GM12878 (cell line): ENCODE data around the gene PCSK1N. TPM values are rescaled to one million over a fixed set of nuclear protein-coding genes. Genes with fewer than 3 reads are reported as not detected.

Source experiments
- ATAC-seq: fragments of 200-7000 bp; cut with Tn5 transposase; 3 replicates; pipeline ENCODE4 v1.9.1; 2020; ENCODE audit warnings: mild to moderate bottlenecking, moderate library complexity
- BruUV-seq: library from RNA; stranded (reverse); fragments of 400-500 nt; replicated peaks from 2 replicates; lab custom pipeline; 2021; lab: Mats Ljungman, UMichigan
- CTCF ChIA-PET: fragments of 300-600 bp; sonication (Branson Sonifier 250); formaldehyde crosslinking; extraction: SDS; loops from one replicate; lab custom pipeline; 2021; ENCODE audit warnings: inconsistent platforms; lab: Yijun Ruan, JAX
- POLR2A ChIA-PET: fragments of 350-600 bp; formaldehyde crosslinking; extraction: SDS; loops from one replicate; lab custom pipeline; 2021; ENCODE audit warnings: inconsistent platforms; lab: Charles Lee
- RAD21 ChIA-PET: fragments of 300-600 bp; sonication (Branson Sonifier 250); formaldehyde crosslinking; loops from one replicate; lab custom pipeline; 2023; ENCODE audit warnings: antibody characterized with exemption; ENCODE audit not compliant: unreplicated experiment; lab: Charles Lee
- SMC1A ChIA-PET: fragments of 300-600 bp; sonication (Branson Sonifier 250); formaldehyde crosslinking; loops from one replicate; lab custom pipeline; 2023; ENCODE audit not compliant: unreplicated experiment, uncharacterized antibody; lab: Charles Lee
- DNase-seq: peaks from one replicate; pipeline ENCODE4 v3.0.0-alpha.2; 2011; ENCODE audit warnings: low read depth, low spot score
- FAIRE-seq: peaks from 3 replicates; lab custom pipeline; 2011; peaks lifted over from hg19 to GRCh38; lab: Jason Lieb, UNC
- H2AFZ ChIP-seq: 2 replicates; pipeline ENCODE4 v1.6.0; 2011; ENCODE audit warnings: low read depth, low read length, control low read depth; ENCODE audit not compliant: control insufficient read depth
- H3K27ac ChIP-seq: 2 replicates; pipeline ENCODE4 v1.5.1; 2011; ENCODE audit warnings: control low read depth; ENCODE audit not compliant: control insufficient read depth, insufficient read depth
- H3K27me3 ChIP-seq, 2 experiments: replicated peaks in 1 of 2; 2 replicates each; pipeline versions ENCODE4 v1.6.0 to v1.6.1; 2011; ENCODE audit warnings: low read length in 1 of 2; ENCODE audit not compliant: control insufficient read depth in 2 of 2, insufficient read depth in 2 of 2
- H3K36me3 ChIP-seq, 2 experiments: 2 replicates each; pipeline ENCODE4 v1.5.1; 2011; ENCODE audit warnings: low read length in 1 of 2; ENCODE audit not compliant: control insufficient read depth in 2 of 2, insufficient read depth in 2 of 2
- H3K4me1 ChIP-seq: 2 replicates; pipeline ENCODE4 v1.6.1; 2011; ENCODE audit warnings: mild to moderate bottlenecking, low read length, moderate library complexity, mixed read lengths; ENCODE audit not compliant: control insufficient read depth, insufficient read depth
- H3K4me2 ChIP-seq: 2 replicates; pipeline ENCODE4 v1.6.0; 2011; ENCODE audit warnings: control low read depth; ENCODE audit not compliant: control insufficient read depth, insufficient read depth
- H3K4me3 ChIP-seq: fragments of 200-600 bp; sonication (generic); 2 replicates; pipeline ENCODE4 v1.5.1; 2016
- H3K79me2 ChIP-seq: 2 replicates; pipeline ENCODE4 v1.6.0; 2011; ENCODE audit warnings: low read length; ENCODE audit not compliant: control insufficient read depth, insufficient read depth
- H3K9ac ChIP-seq: 2 replicates; pipeline ENCODE4 v1.8.0; 2011; ENCODE audit warnings: low read length, control low read depth, mixed read lengths; ENCODE audit not compliant: control insufficient read depth, insufficient read depth
- H3K9me3 ChIP-seq: replicated peaks from 3 replicates; pipeline ENCODE4 v1.5.1; 2011; ENCODE audit warnings: mild to moderate bottlenecking, low read length; ENCODE audit not compliant: control insufficient read depth, insufficient read depth
- H4K20me1 ChIP-seq: 2 replicates; pipeline ENCODE4 v1.6.0; 2011; ENCODE audit not compliant: control insufficient read depth, insufficient read depth
- BCL11A ChIP-seq: IDR thresholded peaks from 2 replicates; pipeline ENCODE4 v1.6.1; 2011; ENCODE audit warnings: low read depth, low read length
- BHLHE40 ChIP-seq, 2 experiments: fragments of 450-650 bp in 1 of 2; IDR thresholded peaks; 2 replicates each; pipeline ENCODE4 v1.6.1; 2011 to 2017; ENCODE audit warnings: low read depth in 2 of 2, borderline replicate concordance in 1 of 2, improper control_type of control experiment in 1 of 2, low read length in 1 of 2, mild to moderate bottlenecking in 1 of 2
- KLF5 ChIP-seq: fragments of 450-650 bp; IDR thresholded peaks from 2 replicates; pipeline ENCODE4 v1.6.1; 2014; ENCODE audit warnings: mild to moderate bottlenecking; ENCODE audit not compliant: partially characterized antibody
- MXI1 ChIP-seq: fragments of 150-350 bp; IDR thresholded peaks from 2 replicates; pipeline ENCODE4 v1.6.1; 2011; ENCODE audit warnings: low read depth, mild to moderate bottlenecking, inconsistent platforms, low read length, improper control_type of control experiment
- RAD21 ChIP-seq: IDR thresholded peaks from 2 replicates; pipeline ENCODE4 v1.6.1; 2011; ENCODE audit warnings: mild to moderate bottlenecking, low read depth, low read length, moderate library complexity; ENCODE audit not compliant: insufficient read depth
- TBL1XR1 ChIP-seq: IDR thresholded peaks from 2 replicates; pipeline ENCODE4 v1.6.1; 2012; ENCODE audit warnings: low read depth, low read length, improper control_type of control experiment
- ZNF24 ChIP-seq: fragments of 450-650 bp; IDR thresholded peaks from 2 replicates; pipeline ENCODE4 v1.6.1; 2017; ENCODE audit warnings: antibody characterized with exemption, mild to moderate bottlenecking
- WGBS: methylation state at CpG from one replicate; pipeline ENCODE4 v1.1.6; 2016; ENCODE audit warnings: low lambda C conversion rate; ENCODE audit not compliant: insufficient replicate concordance, insufficient coverage; ENCODE audit errors: missing lambda C conversion rate; 5-methylcytosine and 5-hydroxymethylcytosine counted together
- in situ Hi-C: fragments of 300-500 bp; cut with MboI; formaldehyde crosslinking; loops from 9 replicates; pipeline ENCODE4 v1.14.3; 2018; ENCODE audit warnings: mixed read lengths
- intact Hi-C: fragments of 100-400 bp; cut with micrococcal nuclease; formaldehyde crosslinking; loops from one replicate; pipeline ENCODE4 v1.14.2; 2022; ENCODE audit not compliant: unreplicated experiment
- polyA plus RNA-seq, 11 experiments: library from polyadenylated mRNA; depleted of rRNA in 4 of 11; unstranded in 6 of 11; stranded (reverse) in 5 of 11; fragments of >200 nt; fragmentation: Nextera tagmentation in 4 of 11; fragmentation: Illumina TruSeq in 1 of 11; extraction: Ambion mirVana in 4 of 11; extraction: Trizol in 1 of 11; gene quantifications; 1 replicate in 1 of 11; 2 replicates in 10 of 11; pipeline versions ENCODE4 v1.2.1 to v1.2.3, GENCODE V29; 2011 to 2016; ENCODE audit warnings: inconsistent platforms in 2 of 11, missing spikeins in 2 of 11, low read depth in 1 of 11
- total RNA-seq, 4 experiments: library from RNA; depleted of rRNA in 3 of 4; stranded (reverse); fragments of >200 nt in 3 of 4; fragmentation: Illumina TruSeq in 1 of 4; extraction: Trizol in 1 of 4; gene quantifications; 2 replicates each; pipeline versions ENCODE4 v1.2.1 to v1.2.3, GENCODE V29; 2013 to 2021
- TF ChIP-seq, protein P1 (sequence below): fragments of 450-650 bp; IDR thresholded peaks from 2 replicates; pipeline ENCODE4 v1.6.1; 2017; ENCODE audit warnings: mild to moderate bottlenecking, low read depth, inconsistent platforms; ENCODE audit not compliant: poor library complexity, severe bottlenecking
- TF ChIP-seq, protein P2 (sequence below): fragments of 450-650 bp; IDR thresholded peaks from 2 replicates; pipeline ENCODE4 v1.6.1; 2014; ENCODE audit warnings: mild to moderate bottlenecking

The PCSK1N gene
- total and polyA plus RNA-seq, 10 of the 15 experiments (the other 5 are each of a cell fraction or from before 2014, with no cell fraction given) = 0.19 TPM; not detected in 9

DNA sequence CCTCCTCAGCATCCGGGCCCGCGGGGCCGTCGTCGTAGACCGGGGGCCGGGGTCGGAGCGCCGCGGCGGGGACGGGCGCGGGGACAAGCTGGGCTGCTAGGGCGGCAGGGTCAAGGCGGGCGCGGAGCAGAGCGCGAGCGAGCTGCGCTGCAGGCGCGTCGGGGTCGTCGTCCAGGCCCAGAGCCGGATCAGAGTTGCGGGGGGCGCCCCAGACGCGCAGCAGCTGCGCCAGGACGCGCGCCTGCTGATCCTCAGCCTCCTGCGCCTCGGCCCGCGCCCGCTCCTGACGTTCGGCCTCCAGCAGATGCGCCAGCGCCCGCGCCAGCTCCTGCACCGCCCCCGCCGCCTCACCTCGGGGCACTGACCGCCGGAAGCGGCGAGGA, 3.5 kb downstream of the PCSK1N start (continued):
- TF ChIP-seq, protein P1, sequence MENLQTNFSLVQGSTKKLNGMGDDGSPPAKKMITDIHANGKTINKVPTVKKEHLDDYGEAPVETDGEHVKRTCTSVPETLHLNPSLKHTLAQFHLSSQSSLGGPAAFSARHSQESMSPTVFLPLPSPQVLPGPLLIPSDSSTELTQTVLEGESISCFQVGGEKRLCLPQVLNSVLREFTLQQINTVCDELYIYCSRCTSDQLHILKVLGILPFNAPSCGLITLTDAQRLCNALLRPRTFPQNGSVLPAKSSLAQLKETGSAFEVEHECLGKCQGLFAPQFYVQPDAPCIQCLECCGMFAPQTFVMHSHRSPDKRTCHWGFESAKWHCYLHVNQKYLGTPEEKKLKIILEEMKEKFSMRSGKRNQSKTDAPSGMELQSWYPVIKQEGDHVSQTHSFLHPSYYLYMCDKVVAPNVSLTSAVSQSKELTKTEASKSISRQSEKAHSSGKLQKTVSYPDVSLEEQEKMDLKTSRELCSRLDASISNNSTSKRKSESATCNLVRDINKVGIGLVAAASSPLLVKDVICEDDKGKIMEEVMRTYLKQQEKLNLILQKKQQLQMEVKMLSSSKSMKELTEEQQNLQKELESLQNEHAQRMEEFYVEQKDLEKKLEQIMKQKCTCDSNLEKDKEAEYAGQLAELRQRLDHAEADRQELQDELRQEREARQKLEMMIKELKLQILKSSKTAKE = no peak

DNA sequence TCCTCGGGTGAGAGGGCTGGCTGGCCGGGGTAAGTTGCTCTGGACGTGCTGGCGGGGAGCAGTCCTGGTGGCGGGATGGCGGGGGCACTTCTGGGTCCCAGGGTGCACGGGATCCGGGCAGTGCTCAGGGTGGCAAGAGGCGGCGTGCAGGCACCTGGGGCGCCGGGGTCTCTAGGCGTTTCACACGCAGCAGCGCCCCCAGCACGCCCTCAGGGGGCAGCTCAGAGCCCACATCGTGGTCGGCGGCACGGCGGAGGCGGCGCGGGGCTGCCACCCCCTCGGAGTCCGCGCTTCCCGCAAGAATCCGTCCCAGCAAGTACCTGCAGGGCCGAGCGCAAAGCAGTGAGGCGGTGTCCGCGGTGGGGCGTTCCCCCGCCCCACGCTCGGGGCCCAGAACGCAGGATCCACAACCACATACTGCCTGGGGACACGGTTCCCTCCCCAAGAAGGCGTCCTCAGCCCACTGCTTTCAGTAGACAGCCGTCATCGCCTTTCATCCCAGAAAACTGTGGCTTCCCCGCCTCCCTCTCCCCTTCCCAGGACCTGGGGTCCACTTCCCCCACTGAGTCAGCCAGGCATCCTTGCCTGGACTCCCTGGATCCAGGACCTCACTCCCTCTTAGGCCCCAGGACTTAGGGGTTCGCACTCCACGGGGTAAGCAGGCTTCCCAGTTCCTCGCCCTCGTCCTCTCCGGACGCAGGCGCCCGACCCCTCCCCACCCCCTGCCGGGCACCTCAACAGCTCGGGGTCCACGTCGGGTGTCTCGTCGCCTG, 4.1 kb downstream of the PCSK1N start:
- no peak overlapping the region for H3K9ac ChIP-seq
- CTCF ChIA-PET = no interaction called here
- H3K79me2 ChIP-seq = no peaks in the 10 kb centered on the region
- TF ChIP-seq BCL11A (no peak), BHLHE40 (IDR thresholded peaks at IDR 0.05; ENCODE audit: borderline replicate concordance in 1 of 2, low read depth in 2 of 2, low read length in 1 of 2) (no peak), TBL1XR1 (no peak), ZNF24 (no peak), RAD21 (no peak), KLF5 (no peak), MXI1 (no peak)
- TF ChIP-seq, protein P2, sequence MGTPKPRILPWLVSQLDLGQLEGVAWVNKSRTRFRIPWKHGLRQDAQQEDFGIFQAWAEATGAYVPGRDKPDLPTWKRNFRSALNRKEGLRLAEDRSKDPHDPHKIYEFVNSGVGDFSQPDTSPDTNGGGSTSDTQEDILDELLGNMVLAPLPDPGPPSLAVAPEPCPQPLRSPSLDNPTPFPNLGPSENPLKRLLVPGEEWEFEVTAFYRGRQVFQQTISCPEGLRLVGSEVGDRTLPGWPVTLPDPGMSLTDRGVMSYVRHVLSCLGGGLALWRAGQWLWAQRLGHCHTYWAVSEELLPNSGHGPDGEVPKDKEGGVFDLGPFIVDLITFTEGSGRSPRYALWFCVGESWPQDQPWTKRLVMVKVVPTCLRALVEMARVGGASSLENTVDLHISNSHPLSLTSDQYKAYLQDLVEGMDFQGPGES = no peak
- no peaks in the 10 kb centered on the region for H3K4me1 ChIP-seq
- no peaks in the 10 kb centered on the region for H3K36me3 ChIP-seq
- intact Hi-C loops (no loop called here), in situ Hi-C loops (no loop called here)
- no peak for DNase-seq
- 0 out of 4 replicates have a peak, but pooled peaks cover 0 to 2% of the 10 kb centered on the region in 2 experiments for H3K27me3 ChIP-seq
- H3K27ac ChIP-seq = no peak overlapping the region
- RAD21 ChIA-PET = no interaction called here
- no peak overlapping the region for H3K4me2 ChIP-seq
- no TSS peak for BruUV-seq
- H2AFZ ChIP-seq = no peak overlapping the region
- H3K9me3 ChIP-seq = no peaks in the 10 kb centered on the region; the same call in 2 of the 3 replicates
- no peak for ATAC-seq
- H4K20me1 ChIP-seq = no peaks in the 10 kb centered on the region
- no peak overlapping the region for H3K4me3 ChIP-seq
- POLR2A ChIA-PET = interaction anchor here (0.7 kb wide), 1 partner anchor 192 kb away, joined by 3 read pairs; no protein-coding TSS in a partner anchor
- SMC1A ChIA-PET = no interaction called here
- WGBS = 48% methylated on average over 15 of the region's 58 CpGs
- no peak for FAIRE-seq
